ENCODE results near the gene SNRNP200.

- TF ChIP-seq EHMT2 (IDR thresholded peaks at IDR 0.05; ENCODE audit: low read depth) (no peak), RNF2 (IDR thresholded peaks at IDR 0.05; ENCODE audit: borderline replicate concordance, low read depth) (no peak), CHD2 (IDR thresholded peaks at IDR 0.05; ENCODE audit: low read length, partially characterized antibody) (no peak), POLR2A (IDR thresholded peaks at IDR 0.05; ENCODE audit: low read length) (no peak), EP300 (IDR thresholded peaks at IDR 0.05) (no peak), MYC (IDR thresholded peaks at IDR 0.05; ENCODE audit: borderline replicate concordance, low read length) (no peak), HOXA7 (CRISPR knock-in tag; IDR thresholded peaks at IDR 0.05) (no peak)
- TF ChIP-seq, protein P1, sequence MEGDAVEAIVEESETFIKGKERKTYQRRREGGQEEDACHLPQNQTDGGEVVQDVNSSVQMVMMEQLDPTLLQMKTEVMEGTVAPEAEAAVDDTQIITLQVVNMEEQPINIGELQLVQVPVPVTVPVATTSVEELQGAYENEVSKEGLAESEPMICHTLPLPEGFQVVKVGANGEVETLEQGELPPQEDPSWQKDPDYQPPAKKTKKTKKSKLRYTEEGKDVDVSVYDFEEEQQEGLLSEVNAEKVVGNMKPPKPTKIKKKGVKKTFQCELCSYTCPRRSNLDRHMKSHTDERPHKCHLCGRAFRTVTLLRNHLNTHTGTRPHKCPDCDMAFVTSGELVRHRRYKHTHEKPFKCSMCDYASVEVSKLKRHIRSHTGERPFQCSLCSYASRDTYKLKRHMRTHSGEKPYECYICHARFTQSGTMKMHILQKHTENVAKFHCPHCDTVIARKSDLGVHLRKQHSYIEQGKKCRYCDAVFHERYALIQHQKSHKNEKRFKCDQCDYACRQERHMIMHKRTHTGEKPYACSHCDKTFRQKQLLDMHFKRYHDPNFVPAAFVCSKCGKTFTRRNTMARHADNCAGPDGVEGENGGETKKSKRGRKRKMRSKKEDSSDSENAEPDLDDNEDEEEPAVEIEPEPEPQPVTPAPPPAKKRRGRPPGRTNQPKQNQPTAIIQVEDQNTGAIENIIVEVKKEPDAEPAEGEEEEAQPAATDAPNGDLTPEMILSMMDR (IDR thresholded peaks at IDR 0.05), result no peak
- TF ChIP-seq, protein P2, sequence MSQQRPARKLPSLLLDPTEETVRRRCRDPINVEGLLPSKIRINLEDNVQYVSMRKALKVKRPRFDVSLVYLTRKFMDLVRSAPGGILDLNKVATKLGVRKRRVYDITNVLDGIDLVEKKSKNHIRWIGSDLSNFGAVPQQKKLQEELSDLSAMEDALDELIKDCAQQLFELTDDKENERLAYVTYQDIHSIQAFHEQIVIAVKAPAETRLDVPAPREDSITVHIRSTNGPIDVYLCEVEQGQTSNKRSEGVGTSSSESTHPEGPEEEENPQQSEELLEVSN (IDR thresholded peaks at IDR 0.05; ENCODE audit: borderline replicate concordance, low read depth), result no peak
- TF ChIP-seq, protein P3, sequence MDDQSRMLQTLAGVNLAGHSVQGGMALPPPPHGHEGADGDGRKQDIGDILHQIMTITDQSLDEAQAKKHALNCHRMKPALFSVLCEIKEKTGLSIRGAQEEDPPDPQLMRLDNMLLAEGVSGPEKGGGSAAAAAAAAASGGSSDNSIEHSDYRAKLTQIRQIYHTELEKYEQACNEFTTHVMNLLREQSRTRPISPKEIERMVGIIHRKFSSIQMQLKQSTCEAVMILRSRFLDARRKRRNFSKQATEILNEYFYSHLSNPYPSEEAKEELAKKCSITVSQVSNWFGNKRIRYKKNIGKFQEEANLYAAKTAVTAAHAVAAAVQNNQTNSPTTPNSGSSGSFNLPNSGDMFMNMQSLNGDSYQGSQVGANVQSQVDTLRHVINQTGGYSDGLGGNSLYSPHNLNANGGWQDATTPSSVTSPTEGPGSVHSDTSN (IDR thresholded peaks at IDR 0.05), result no peak
- TF ChIP-seq, protein P4, sequence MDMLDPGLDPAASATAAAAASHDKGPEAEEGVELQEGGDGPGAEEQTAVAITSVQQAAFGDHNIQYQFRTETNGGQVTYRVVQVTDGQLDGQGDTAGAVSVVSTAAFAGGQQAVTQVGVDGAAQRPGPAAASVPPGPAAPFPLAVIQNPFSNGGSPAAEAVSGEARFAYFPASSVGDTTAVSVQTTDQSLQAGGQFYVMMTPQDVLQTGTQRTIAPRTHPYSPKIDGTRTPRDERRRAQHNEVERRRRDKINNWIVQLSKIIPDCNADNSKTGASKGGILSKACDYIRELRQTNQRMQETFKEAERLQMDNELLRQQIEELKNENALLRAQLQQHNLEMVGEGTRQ (IDR thresholded peaks at IDR 0.05), result no peak
- TF ChIP-seq, protein P5, sequence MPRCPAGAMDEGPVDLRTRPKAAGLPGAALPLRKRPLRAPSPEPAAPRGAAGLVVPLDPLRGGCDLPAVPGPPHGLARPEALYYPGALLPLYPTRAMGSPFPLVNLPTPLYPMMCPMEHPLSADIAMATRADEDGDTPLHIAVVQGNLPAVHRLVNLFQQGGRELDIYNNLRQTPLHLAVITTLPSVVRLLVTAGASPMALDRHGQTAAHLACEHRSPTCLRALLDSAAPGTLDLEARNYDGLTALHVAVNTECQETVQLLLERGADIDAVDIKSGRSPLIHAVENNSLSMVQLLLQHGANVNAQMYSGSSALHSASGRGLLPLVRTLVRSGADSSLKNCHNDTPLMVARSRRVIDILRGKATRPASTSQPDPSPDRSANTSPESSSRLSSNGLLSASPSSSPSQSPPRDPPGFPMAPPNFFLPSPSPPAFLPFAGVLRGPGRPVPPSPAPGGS (IDR thresholded peaks at IDR 0.05), result no peak
These were observed 21.2 kb upstream of the SNRNP200 start for GRCh38 chr2:96326564-96326963.

Data from A549 (cell line).